Measurements from ENCODE around the gene SYMPK.

SYMPK gene

GRCh38 chr19:45825263-45825605 is 37.7 kb downstream of the SYMPK start:
- no peak for DNase-seq (ENCODE audit: low spot score)

- DNase-seq (ENCODE audit: low spot score): no peak
Observed at GRCh38 chr19:45824531-45825262, 38.2 kb downstream of the SYMPK start.

- DNase-seq (ENCODE audit: low spot score): no peak
Observed at GRCh38 chr19:45824041-45824471, 38.9 kb downstream of the SYMPK start.

GRCh38 chr19:45823182-45823581 is 39.8 kb downstream of the SYMPK start:
- DNase-seq (ENCODE audit: low spot score): no peak

GRCh38 chr19:45822716-45823115 is 40.2 kb downstream of the SYMPK start:
- no peak for DNase-seq (ENCODE audit: low spot score)

- no peak for DNase-seq (ENCODE audit: low spot score)
Observed at GRCh38 chr19:45821570-45821969, 41.4 kb downstream of the SYMPK start.

- no peak for DNase-seq (ENCODE audit: low spot score)
Observed at GRCh38 chr19:45821103-45821521, 41.8 kb downstream of the SYMPK start.

- DNase-seq (ENCODE audit: low spot score): no peak
Observed at GRCh38 chr19:45820413-45821102, 42.4 kb downstream of the SYMPK start.

- no peak for DNase-seq (ENCODE audit: low spot score)
Observed at GRCh38 chr19:45819769-45820168, 43.2 kb downstream of the SYMPK start.

GRCh38 chr19:45817725-45818301 is 45.1 kb downstream of the SYMPK start:
- no peak for DNase-seq (ENCODE audit: low spot score)

- DNase-seq (ENCODE audit: low spot score): peak; percentile 98
Observed at GRCh38 chr19:45817010-45817724, 45.8 kb downstream of the SYMPK start.

GRCh38 chr19:45816236-45817009 is 46.5 kb downstream of the SYMPK start:
- DNase-seq (ENCODE audit: low spot score): no peak

- no peak for DNase-seq (ENCODE audit: low spot score)
Observed at GRCh38 chr19:45815481-45816216, 47.3 kb downstream of the SYMPK start.

GRCh38 chr19:45814851-45815480 is 48.0 kb downstream of the SYMPK start, which contains the start of gene RSPH6A:
TSS of gene RSPH6A (minus strand) at chr19:45815308. CDS start at chr19:45815176, 132 bp downstream.
- no peak for DNase-seq (ENCODE audit: low spot score)

GRCh38 chr19:45814166-45814780 is 48.7 kb downstream of the SYMPK start:
- no peak for DNase-seq (ENCODE audit: low spot score)

- DNase-seq (ENCODE audit: low spot score): no peak
Observed at GRCh38 chr19:45812297-45812696, 50.6 kb downstream of the SYMPK start.

- DNase-seq (ENCODE audit: low spot score): no peak
Observed at GRCh38 chr19:45809643-45810159, 53.2 kb downstream of the SYMPK start.

GRCh38 chr19:45805719-45806118 is 57.2 kb downstream of the SYMPK start:
- DNase-seq (ENCODE audit: low spot score): no peak

- no peak for DNase-seq (ENCODE audit: low spot score)
Observed at GRCh38 chr19:45804959-45805230, 58.1 kb downstream of the SYMPK start.
